Measurements from ENCODE around the gene P2RX4.

- TF ChIP-seq CTCF (IDR thresholded peaks at IDR 0.05) = no peak
- TF ChIP-seq POLR2A (IDR thresholded peaks at IDR 0.05) = no peak
- no peak for TF ChIP-seq EP300 (IDR thresholded peaks at IDR 0.05)
These were observed 26.8 kb downstream of the P2RX4 start for GRCh38 chr12:121236776-121237175.
